AG04450 (cell line): ENCODE measurements around the gene TDRD10. TPM values are rescaled to one million over a fixed set of nuclear protein-coding genes. Genes with fewer than 3 reads are reported as not detected.

Experiments
- CTCF ChIA-PET: fragments of 300-600, 350-600 bp; formaldehyde crosslinking; extraction: SDS; loops from one replicate; lab custom pipeline; 2022; ENCODE audit warnings: antibody characterized with exemption, inconsistent platforms; lab: Charles Lee
- POLR2A ChIA-PET: fragments of 350-600 bp; formaldehyde crosslinking; extraction: SDS; loops from one replicate; lab custom pipeline; 2021; ENCODE audit warnings: antibody characterized with exemption, inconsistent platforms; lab: Yijun Ruan, JAX
- DNase-seq: peaks from one replicate; pipeline ENCODE4 v3.0.0-alpha.2; 2011; ENCODE audit warnings: low read depth, low spot score
- H3K27ac ChIP-seq: one replicate; pipeline ENCODE4 v1.5.1; 2012; ENCODE audit warnings: low read depth, low read length, control low read depth
- H3K27me3 ChIP-seq: one replicate; pipeline ENCODE4 v1.6.0; 2012; ENCODE audit warnings: low read length; ENCODE audit not compliant: control insufficient read depth, insufficient read depth
- H3K4me3 ChIP-seq: 2 replicates; pipeline ENCODE4 v1.5.1; 2011; ENCODE audit warnings: mild to moderate bottlenecking, low read depth, low read length, control low read depth
- H3K9me3 ChIP-seq: 2 replicates; pipeline ENCODE4 v1.5.1; 2012; ENCODE audit warnings: low read length; ENCODE audit not compliant: control insufficient read depth, insufficient read depth
- polyA plus RNA-seq: library from polyadenylated mRNA; depleted of rRNA; stranded (reverse); fragments of >200 nt; gene quantifications from 2 replicates; pipeline ENCODE4 v1.2.3, GENCODE V29; 2011
- TF ChIP-seq, protein P1 (sequence below): IDR thresholded peaks from 2 replicates; pipeline ENCODE4 v1.5.1; 2011; ENCODE audit warnings: low read depth, low read length, control low read depth, inconsistent platforms

Gene TDRD10
- polyA plus RNA-seq, 1 experiment, result not detected

DNA sequence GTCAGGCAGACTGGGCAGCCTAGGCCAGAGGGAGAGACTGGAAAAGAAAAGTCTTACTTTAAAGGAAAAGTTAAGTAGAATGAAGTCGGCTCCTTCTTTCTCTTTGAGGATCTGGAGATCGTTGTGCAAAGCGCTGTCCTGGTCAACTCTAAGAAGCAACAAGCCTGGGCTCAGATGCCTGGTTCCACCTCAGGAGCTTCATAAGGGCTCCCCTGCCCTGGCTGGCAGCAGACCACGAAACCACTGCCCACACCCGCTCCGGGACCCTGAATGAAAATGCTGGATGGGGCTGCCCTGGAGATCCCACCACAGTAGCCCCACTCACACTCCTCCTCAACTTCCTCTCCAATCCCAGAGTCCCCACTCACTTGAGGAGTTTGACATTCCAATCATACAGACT, 50.0 kb downstream of the TDRD10 start:
- no peak overlapping the region for H3K27ac ChIP-seq
- DNase-seq, result no peak
- POLR2A ChIA-PET, result no interaction called here
- H3K27me3 ChIP-seq, result no peaks in the 10 kb centered on the region
- CTCF ChIA-PET, result no interaction called here
- TF ChIP-seq, protein P1, sequence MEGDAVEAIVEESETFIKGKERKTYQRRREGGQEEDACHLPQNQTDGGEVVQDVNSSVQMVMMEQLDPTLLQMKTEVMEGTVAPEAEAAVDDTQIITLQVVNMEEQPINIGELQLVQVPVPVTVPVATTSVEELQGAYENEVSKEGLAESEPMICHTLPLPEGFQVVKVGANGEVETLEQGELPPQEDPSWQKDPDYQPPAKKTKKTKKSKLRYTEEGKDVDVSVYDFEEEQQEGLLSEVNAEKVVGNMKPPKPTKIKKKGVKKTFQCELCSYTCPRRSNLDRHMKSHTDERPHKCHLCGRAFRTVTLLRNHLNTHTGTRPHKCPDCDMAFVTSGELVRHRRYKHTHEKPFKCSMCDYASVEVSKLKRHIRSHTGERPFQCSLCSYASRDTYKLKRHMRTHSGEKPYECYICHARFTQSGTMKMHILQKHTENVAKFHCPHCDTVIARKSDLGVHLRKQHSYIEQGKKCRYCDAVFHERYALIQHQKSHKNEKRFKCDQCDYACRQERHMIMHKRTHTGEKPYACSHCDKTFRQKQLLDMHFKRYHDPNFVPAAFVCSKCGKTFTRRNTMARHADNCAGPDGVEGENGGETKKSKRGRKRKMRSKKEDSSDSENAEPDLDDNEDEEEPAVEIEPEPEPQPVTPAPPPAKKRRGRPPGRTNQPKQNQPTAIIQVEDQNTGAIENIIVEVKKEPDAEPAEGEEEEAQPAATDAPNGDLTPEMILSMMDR, result no peak
- no peaks in the 10 kb centered on the region for H3K9me3 ChIP-seq
- no peak overlapping the region for H3K4me3 ChIP-seq

DNA sequence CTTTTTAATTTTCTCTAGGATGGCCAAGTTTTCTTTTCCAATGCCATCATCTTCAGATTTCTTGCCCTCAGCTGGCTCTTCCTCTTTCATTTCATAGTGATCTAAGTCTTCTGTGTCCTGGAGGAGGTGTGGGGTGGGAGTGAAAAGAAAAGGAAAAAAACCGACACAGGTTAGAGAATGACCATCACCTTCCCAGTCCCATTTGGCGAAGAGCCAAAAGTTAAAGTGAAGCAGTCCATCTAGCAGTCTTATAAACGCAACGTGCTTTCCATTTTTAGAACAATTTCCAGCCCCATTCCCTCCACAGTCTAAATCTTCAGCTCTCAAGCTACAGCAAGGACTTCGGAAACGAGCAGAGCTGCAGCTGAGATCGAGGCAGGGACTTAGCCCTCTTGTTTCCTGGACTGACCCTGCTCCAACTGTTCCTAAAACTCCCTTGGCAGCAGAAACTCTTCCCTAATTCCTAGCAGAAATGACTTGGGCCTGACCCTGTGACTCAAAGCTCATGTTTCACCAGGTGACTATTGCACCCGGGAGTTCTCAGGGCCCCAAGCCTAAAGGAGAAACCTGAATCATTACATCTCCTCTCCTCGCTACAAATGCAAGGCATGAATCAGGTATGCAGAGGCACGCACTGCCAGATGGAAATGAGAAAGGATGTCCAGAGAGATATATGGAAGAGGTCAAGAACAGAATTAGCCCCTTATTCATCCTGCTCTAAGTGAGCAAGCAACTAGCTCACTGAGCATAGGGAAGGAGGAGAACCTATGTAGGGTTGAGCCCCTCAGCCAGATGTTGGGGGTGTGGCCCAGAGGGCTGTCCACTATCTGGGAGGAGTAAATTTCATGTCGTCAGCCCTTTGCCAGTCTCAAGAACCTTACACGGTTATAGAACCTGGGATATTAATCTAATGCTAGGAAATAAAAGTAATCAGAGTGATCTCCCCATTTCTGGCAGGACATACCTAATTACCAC, 51.3 kb downstream of the TDRD10 start:
- DNase-seq, result no peak
- TF ChIP-seq, protein P1, result no peak
- H3K9me3 ChIP-seq, result no peaks in the 10 kb centered on the region
- ChIA-PET CTCF (interaction anchor here (0.6 to 1.2 kb wide), 4 partner anchors 72 to 140 kb away, joined by 3 to 8 read pairs (median 4); no protein-coding TSS in a partner anchor), POLR2A (no interaction called here)
- H3K4me3 ChIP-seq, result no peak overlapping the region
- H3K27me3 ChIP-seq, result no peaks in the 10 kb centered on the region
- no peak overlapping the region for H3K27ac ChIP-seq

DNA sequence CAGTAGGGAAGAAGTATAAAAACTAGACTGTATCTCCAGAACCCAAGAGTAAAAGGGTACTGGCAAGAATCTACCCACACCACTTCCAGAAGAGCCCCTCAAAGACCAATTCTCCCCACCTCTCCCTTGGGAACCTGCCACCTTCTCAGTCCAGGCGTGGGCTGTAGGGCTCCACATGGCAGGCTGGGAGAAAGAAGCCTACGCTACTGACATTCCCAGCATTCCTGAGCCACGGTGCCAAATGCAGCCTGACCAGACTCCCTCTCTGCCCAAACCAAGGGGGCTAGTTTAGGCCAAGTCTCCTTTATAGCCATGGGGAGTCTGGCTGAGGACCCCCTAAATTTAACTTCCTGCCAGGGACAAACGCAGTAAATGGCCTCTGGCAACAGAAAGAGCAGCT, 54.4 kb downstream of the TDRD10 start:
- TF ChIP-seq, protein P1, result no peak
- H3K27ac ChIP-seq, result peak overlapping the region; percentile 39
- no peaks in the 10 kb centered on the region for H3K27me3 ChIP-seq
- H3K9me3 ChIP-seq, result no peaks in the 10 kb centered on the region
- peak overlapping the region; percentile 69 for H3K4me3 ChIP-seq
- ChIA-PET POLR2A (no interaction called here), CTCF (interaction anchor here (0.6 to 2.2 kb wide), 3 partner anchors 10 to 529 kb away, joined by 4 to 10 read pairs (median 5); no protein-coding TSS in a partner anchor)
- DNase-seq, result no peak

DNA sequence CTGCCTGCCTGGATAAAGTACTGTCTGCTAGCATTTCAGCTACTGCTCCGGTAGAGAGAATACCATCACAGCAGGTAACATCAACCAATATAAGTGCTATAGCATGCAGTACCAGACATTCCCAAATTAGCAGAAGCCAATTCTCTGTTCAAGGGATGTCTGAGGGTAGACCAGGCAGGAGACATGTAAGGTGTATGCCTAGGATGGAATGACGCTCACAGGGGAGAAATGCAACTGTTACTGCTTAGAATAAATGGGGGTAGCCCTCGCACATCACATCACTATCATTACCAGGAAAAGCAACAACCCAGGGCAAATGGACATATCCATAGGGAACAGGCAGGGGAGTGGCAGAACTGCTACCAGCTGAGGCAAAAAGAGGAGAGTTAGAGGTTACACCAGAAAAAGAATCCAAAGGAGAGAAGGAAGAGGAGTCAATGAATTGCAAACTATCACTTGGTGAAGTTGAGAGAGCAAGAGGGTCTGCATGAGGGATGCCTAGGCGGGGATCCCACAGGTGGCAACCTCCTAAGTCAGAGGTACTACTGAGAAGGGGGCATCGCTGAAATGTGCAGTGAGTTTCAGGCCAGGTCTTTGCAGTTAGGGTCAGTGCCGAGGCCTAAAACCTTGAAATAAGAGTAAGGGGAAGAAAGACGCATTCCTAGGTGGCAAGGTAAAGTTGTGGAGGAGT, 55.4 kb downstream of the TDRD10 start:
- Histone ChIP-seq H3K4me3 (peak overlapping the region; percentile 69), H3K27ac (no peak overlapping the region), H3K9me3 (no peaks in the 10 kb centered on the region), H3K27me3 (no peaks in the 10 kb centered on the region)
- ChIA-PET POLR2A (no interaction called here), CTCF (interaction anchor here (0.6 to 2.2 kb wide), 5 partner anchors 11 to 528 kb away, joined by 3 to 10 read pairs (median 5); no protein-coding TSS in a partner anchor)
- no peak for DNase-seq
- TF ChIP-seq, protein P1, result no peak
